ENCODE measurements around the gene MYO5A.

DNA sequence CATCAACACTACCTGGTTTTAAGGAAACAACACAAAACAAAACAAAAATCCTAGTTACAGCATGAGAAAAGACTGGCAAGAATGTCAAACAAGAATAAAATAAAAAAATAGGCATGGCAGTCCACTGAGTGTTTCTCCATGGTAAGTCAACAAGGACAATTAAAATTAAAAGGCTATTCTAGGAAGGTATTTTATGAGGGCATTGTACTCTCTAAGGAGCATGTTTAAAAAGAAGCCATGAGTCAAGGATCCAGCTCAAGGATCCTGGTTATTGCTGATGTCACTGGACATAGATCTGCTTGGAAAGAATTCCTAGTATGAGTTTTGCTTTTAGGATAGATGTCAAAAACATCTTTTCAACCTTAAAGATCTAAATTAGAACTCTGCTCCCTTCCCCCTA, 106.7 kb downstream of the MYO5A start:
- TF ChIP-seq, protein P1, sequence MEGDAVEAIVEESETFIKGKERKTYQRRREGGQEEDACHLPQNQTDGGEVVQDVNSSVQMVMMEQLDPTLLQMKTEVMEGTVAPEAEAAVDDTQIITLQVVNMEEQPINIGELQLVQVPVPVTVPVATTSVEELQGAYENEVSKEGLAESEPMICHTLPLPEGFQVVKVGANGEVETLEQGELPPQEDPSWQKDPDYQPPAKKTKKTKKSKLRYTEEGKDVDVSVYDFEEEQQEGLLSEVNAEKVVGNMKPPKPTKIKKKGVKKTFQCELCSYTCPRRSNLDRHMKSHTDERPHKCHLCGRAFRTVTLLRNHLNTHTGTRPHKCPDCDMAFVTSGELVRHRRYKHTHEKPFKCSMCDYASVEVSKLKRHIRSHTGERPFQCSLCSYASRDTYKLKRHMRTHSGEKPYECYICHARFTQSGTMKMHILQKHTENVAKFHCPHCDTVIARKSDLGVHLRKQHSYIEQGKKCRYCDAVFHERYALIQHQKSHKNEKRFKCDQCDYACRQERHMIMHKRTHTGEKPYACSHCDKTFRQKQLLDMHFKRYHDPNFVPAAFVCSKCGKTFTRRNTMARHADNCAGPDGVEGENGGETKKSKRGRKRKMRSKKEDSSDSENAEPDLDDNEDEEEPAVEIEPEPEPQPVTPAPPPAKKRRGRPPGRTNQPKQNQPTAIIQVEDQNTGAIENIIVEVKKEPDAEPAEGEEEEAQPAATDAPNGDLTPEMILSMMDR (IDR thresholded peaks at IDR 0.05; ENCODE audit: insufficient read depth, low read length): no peak
- no peak for TF ChIP-seq POLR2AphosphoS5 (IDR thresholded peaks at IDR 0.05; ENCODE audit: low read depth)
